Measurements from ENCODE around the gene PHF20.
"Not testable (repeated sequence)": the region's sequence is repeated elsewhere in the genome, so short reads cannot be mapped to it uniquely, and the experiment has no call there.

- TF ChIP-seq, protein P1, sequence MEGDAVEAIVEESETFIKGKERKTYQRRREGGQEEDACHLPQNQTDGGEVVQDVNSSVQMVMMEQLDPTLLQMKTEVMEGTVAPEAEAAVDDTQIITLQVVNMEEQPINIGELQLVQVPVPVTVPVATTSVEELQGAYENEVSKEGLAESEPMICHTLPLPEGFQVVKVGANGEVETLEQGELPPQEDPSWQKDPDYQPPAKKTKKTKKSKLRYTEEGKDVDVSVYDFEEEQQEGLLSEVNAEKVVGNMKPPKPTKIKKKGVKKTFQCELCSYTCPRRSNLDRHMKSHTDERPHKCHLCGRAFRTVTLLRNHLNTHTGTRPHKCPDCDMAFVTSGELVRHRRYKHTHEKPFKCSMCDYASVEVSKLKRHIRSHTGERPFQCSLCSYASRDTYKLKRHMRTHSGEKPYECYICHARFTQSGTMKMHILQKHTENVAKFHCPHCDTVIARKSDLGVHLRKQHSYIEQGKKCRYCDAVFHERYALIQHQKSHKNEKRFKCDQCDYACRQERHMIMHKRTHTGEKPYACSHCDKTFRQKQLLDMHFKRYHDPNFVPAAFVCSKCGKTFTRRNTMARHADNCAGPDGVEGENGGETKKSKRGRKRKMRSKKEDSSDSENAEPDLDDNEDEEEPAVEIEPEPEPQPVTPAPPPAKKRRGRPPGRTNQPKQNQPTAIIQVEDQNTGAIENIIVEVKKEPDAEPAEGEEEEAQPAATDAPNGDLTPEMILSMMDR (IDR thresholded peaks at IDR 0.05; ENCODE audit: low read length) = not testable (repeated sequence)
- not testable (repeated sequence) for TF ChIP-seq EZH2 (optimal IDR thresholded peaks at IDR 0.05; ENCODE audit: low read depth, low read length); EZH2phosphoT487 (IDR thresholded peaks at IDR 0.05; ENCODE audit: low read length)
Observed at GRCh38 chr20:35959291-35959690, 187.5 kb downstream of the PHF20 start.
